C1 segment of cervical spinal cord (tissue), 14 donors: ENCODE measurements around the gene NCAM1.
"Not testable (repeated sequence)": the region's sequence is repeated elsewhere in the genome, so short reads cannot be mapped to it uniquely, and the experiment has no call there.

Source experiments
- DNase-seq, 14 donors: peaks; one replicate each; lab custom pipeline; 2025; lab: John Stamatoyannopoulos, UW

Gene NCAM1

GRCh38 chr11:112961146-112961668 is at the start of gene NCAM1:
Gene NCAM1, plus strand, starts transcription at chr11:112961420.
- peak; percentile 23 to 92 (median 80) for DNase-seq

GRCh38 chr11:112922606-112923005 is 38.6 kb upstream of the NCAM1 start:
- DNase-seq, result no peak

GRCh38 chr11:112924836-112925235 is 36.4 kb upstream of the NCAM1 start:
- DNase-seq, result not testable (repeated sequence)

- no peak for DNase-seq
These were observed 35.5 kb upstream of the NCAM1 start for GRCh38 chr11:112925516-112926310.

- no peak for DNase-seq
These were observed 33.1 kb upstream of the NCAM1 start for GRCh38 chr11:112928136-112928535.

- no peak for DNase-seq
These were observed 31.8 kb upstream of the NCAM1 start for GRCh38 chr11:112929432-112929831.

GRCh38 chr11:112931703-112932102 is 29.5 kb upstream of the NCAM1 start:
- DNase-seq, result no peak

- no peak for DNase-seq
These were observed 28.6 kb upstream of the NCAM1 start for GRCh38 chr11:112932593-112932992.

GRCh38 chr11:112933970-112934369 is 27.2 kb upstream of the NCAM1 start:
- no peak for DNase-seq

GRCh38 chr11:112941104-112941503 is 20.1 kb upstream of the NCAM1 start:
- DNase-seq, result no peak

GRCh38 chr11:112942966-112943643 is 18.1 kb upstream of the NCAM1 start:
- DNase-seq, result no peak

GRCh38 chr11:112946866-112947265 is 14.4 kb upstream of the NCAM1 start:
- DNase-seq, result no peak

GRCh38 chr11:112949781-112950575 is 11.2 kb upstream of the NCAM1 start:
- DNase-seq, result no peak

- no peak for DNase-seq
These were observed 2.5 kb upstream of the NCAM1 start for GRCh38 chr11:112958670-112959069.

GRCh38 chr11:112961751-112962578 is 745 bp downstream of the NCAM1 start:
- DNase-seq, result peak in 11 of 14 donors; percentile 39 to 81 (median 64)

GRCh38 chr11:112962579-112963367 is 1.6 kb downstream of the NCAM1 start:
- peak in 12 of 14 donors; percentile 43 to 86 (median 78) for DNase-seq

GRCh38 chr11:112963368-112963955 is 2.2 kb downstream of the NCAM1 start:
- DNase-seq, result peak in 5 of 14 donors; percentile 10 to 83 (median 31)

- peak in 4 of 14 donors; percentile 8 to 12 (median 10) for DNase-seq
These were observed 4.4 kb downstream of the NCAM1 start for GRCh38 chr11:112965656-112966055.

- no peak for DNase-seq
These were observed 5.3 kb downstream of the NCAM1 start for GRCh38 chr11:112966561-112966960.

GRCh38 chr11:112967082-112967481 is 5.9 kb downstream of the NCAM1 start:
- no peak for DNase-seq
